HG02970 (cell line): ENCODE results near the gene LRRC38.

Experiments
- ATAC-seq: cut with Tn5 transposase; IDR thresholded peaks from one replicate; pipeline ENCODE4 v1.9.1; 2021; ENCODE audit warnings: mild to moderate bottlenecking, moderate library complexity, moderate number of reproducible peaks; ENCODE audit not compliant: unreplicated experiment, low FRiP score

The LRRC38 gene

DNA sequence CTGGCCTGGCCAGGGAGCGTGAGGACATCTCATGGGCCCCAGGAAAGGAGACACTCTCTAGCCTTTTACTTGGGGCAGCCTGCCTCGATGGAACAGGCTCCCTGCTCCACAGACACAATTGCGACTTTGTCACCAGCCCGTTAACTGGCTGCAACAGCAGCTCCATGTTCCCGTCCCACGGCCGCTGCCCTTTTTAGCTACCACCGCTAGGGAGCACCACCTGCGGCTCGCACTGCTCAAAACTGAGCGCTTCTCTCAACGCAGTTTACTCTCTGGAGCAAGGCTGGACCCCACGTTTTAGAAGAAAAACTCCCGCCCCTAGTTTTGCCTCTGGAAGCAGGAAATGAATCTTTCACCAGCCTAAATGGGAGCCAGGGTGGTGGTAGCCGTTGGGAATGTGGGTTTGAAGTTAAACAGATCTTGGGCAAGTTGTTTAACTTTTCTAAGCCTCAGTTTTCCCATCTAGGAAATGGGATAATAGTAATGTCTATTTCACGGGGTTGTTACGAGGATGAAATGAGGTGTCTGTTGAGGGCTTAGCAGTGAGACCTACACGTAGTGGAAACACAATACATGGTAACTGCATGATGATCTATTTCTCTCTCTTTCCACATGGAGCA lies 3.5 kb upstream of the LRRC38 start:
- ATAC-seq: no peak

DNA sequence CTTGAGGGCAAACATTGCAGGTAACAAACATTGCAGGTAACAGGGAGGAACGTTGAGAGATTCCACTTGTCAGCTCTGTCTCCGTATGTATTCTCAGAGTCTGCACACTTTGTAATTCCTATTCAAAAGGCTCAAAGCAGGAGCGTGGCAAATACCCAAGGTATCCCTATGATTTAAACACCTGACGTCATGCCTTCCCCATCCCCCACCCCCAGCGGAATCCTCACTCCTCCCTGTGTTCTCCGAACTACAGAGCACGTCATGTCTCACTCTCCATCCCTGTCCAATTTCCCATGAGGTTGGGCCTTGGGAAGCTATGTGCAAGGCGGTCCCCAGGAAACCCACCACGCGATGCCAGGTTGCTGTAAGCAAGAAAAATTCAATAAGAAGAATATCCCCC lies 2.8 kb upstream of the LRRC38 start:
- ATAC-seq: no peak

DNA sequence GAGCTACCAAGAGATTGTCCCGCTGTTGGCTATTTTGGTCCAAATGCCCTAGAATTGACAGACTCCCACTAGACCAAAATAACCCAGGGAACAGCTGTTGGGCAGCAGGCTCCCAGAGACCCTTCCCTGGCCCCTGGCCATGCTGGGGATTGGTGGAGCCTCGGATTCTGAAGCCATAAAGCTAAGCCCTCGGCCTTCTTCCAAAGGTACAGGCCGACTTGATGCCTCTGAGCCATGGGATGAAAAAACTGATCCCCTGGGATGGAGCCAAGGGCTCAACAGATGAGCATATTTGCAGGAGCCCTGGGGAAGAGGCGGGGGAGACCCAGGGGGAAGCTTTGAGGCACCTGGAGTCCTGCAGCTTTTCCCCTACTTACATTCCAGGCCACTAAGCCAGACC lies 1.0 kb upstream of the LRRC38 start:
- no peak for ATAC-seq

DNA sequence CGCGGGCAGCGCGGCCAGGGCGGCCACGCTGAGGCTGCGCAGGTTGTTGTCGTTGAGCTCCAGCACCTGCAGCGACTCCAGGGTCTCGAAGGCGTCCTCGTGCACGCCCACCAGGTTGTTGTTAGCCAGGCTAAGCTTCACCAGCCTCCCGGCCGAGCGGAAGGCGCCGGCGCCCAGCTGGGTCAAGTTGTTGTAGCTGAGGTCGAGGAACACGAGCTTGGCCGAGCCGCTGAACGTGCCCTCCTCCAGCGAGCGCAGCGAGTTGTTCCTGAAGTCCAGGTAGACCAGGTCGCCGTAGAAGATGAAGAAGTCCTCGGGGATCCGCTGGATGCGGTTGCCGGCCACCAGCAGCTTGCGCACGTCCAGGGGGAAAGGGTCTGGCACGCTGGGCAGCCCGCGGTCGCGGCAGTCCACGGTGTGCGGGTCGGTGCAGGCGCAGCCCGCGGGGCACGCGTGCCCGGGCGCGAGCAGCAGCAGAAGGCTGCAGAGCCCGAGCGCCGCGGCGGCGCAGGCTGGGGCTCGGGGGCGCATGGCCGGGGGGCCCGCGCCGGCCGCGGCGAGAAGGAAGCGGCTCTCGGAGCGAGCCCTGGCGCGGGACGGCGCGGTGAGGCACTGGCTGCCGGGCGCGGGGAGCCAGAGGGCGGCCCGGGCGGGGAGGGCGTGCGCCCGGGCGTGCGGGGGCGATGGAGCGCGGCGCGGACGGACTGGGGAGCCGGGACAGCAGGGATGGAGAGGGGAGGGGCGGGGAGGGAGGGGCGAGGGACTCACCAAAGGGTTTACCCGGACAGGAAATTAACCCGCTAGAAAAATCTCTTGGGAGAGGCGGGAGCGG lies 524 bp downstream of the LRRC38 start:
- no peak for ATAC-seq

DNA sequence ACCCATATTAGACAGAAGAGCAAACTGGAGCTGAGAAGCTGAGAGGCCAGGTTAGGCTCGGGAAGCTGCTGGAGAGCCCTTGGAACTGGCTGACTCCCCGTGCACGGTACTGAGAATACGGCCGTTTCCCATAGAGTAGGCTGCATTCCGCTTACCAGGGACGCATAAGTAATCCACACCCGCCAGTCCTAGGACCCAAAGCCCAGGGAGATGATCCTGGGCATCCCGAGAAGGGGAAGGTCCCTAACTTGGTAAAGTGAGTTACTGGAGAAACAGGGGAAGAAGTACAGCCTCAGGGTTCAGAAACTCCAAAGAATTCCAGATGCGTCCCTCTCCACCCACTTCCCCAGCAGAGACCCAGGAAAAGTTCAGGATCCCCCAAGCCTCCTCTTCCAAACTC lies 1.3 kb downstream of the LRRC38 start:
- ATAC-seq: no peak

DNA sequence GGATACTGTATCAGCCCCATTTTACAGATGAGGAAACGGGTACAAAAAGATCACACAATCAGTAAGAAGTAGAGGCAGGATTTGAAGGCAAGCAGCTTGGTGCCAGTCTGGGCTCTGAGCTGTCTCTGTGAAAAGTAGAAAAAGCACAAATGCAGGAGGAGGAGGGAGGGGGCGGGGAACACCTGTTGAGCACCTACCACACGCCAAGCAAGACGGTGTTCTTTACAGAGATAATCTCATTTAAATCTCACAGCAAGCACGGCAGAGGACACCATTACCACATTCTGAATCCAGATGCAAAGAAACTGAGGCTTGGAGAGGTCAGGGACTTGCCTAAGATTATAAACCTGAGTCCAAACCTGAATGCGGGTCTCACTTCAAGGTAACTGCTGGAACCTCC lies 3.3 kb downstream of the LRRC38 start:
- no peak for ATAC-seq

DNA sequence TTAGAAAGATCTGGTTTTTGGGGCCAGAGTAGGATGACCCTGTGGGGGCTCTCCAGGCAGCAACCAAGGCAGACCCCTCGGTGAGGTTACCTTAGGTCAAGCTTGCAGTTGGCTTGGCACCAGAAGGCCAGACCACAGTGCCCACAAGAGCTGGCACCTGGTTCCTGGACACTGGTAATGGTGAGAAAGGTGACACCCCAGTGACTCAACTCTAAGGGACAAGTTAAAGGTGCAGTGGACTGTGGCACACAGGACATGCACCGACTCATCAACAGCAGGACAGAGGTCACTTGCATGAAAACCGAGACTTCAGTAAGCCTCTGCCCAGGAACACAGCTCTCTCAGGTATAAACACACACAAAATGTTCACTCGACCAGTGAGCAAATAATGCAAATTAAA lies 6.7 kb downstream of the LRRC38 start:
- ATAC-seq: no peak

DNA sequence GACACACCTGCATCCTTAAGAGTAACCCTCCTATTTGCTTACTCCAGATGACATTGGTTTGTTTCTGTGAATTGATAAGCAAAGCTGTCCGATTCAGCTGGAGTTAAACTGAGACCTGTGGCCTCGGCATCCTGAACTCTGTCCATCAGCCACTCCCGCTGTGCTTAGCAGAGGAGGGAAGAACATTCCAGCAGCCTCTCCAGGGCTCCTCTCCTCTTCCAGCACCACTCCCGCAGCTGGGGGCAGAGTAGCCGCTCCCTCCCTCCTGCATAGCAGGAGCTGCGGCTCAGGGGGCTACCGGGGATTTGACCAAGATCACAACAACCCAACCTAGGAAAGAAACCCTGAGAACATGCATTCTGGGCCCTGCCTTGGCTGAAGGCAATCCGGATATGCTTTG lies 8.8 kb downstream of the LRRC38 start:
- no peak for ATAC-seq

DNA sequence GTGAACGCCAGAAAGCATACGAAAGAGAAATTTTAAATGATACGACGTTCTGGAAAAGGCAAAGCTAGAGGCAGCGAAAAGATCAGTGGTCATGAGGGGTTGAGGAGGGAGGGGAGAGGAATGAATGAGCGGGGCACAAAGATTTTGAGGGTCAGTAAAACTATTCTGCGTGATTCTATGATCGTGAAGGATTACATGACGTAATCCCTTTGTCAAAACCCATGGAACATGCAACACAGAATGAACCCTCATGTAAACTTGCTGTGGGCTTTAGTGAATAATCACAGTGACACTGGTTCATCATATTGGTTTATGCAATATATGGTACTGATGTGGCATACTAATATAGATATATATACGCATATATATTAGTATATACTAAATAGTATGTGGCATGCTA lies 13.0 kb downstream of the LRRC38 start:
- no peak for ATAC-seq

DNA sequence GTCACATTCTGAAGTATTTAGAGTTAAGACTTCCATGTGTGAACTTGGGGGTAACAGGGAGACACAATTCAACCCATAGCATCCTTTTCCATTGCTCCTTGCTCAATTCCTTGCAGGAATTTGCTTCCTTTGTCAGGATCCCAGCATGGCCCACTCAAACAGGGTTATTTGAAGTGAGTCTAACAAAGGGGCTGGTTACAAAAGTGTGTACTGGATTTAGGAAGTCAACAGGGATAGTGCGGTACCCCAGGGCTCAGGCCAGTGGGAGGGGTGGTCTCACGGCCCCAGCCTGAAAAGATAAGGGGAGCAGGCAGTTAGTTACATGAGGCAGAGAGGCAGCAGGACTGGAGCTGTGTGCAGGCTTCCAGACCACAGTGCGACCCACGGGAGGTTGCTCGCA lies 14.4 kb downstream of the LRRC38 start:
- no peak for ATAC-seq

DNA sequence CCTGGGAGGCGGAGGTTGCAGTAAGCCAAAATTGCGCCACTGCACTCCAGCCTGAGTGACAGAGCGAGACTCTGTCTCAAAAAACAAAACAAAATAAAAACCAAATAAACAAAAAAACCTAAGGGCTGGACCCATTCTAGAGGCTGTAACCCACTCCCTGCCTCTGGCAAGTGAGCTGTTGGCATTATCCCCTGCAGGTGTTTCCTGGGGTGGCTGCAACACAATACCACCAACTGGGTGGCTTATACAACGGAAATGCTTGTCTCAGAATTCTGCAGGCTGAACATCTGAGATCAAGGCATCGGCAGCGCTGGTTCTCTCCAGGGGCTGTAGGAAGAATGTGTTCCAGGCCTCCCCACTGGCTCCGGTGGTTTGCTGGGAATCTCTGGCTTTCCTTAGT lies 15.2 kb downstream of the LRRC38 start:
- no peak for ATAC-seq

DNA sequence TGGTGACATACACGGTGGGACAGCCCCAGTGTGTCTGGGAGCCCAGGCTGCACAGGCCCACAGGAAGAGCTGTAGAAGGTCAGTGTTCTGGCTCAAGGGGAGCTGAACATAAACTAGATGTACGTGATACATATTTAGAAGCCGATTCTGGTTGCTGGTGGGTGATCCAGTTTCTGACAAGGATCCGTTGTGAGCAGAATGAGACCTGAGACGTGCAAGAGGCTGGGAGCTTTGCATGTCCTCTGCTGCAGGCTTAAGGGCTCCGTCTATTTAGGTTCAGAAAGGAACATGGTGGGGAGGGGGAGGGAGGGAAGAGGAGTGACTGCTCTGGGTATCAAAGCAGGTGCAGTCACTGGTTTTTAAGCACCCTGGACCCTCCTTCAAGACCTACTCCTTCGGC lies 18.6 kb downstream of the LRRC38 start:
- ATAC-seq: no peak

DNA sequence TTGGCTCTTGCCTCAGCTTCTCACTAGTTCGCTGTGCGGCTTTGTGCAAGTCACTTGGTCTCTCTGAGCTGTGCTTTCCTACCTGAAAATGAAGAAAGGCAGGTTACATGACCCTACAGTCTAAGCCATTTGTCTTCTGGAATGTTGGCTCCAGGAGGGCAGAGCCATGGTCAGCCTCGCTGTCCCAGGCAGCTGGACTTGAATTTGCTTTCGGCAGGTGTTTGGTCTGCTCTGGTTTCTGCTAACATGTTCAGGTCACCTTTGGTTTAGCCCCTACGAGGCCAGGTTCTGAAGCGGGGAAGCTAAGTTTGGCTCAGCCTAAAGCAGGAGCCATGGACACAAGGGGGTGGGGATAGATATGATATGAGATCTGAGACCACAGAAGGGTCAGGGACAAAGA lies 19.1 kb downstream of the LRRC38 start:
- ATAC-seq: no peak

DNA sequence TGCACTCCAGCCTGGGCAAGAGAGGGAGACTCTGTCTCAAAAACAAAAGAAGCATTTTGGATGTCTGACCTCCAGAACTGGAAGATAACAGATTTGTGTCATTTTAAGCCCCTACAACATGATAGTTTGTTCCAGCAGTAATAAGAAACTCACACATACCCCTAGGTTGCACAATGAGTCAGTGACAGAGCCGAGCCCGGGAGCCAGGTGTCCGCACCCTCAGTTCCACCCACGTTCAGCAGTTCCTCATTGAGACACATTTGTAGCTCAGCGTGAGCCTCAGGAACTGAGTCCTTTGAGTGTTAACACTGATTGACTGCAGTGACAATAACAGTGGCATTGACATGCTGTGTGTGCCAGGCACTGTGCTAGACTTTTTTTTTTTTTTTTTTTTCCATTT lies 19.8 kb downstream of the LRRC38 start:
- ATAC-seq: no peak

DNA sequence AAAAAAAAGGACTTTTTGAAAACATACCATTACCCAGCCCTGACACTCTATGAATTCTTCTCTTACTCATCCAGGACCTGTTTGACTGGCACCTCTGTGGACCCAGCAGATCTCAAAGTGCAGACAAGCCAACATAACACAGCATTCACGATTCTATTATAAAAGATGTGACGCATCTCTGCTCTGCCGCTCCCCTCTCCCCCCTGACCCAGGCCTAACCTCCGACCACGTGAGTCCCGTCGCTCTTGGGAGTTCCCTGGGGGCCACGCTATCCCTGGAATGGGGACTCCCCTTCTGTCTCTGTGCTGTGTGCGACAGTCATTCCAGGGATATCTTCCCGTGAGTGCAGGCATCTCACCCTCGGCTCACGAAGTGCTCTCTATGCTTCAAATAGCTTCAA lies 21.1 kb downstream of the LRRC38 start:
- ATAC-seq: no peak

DNA sequence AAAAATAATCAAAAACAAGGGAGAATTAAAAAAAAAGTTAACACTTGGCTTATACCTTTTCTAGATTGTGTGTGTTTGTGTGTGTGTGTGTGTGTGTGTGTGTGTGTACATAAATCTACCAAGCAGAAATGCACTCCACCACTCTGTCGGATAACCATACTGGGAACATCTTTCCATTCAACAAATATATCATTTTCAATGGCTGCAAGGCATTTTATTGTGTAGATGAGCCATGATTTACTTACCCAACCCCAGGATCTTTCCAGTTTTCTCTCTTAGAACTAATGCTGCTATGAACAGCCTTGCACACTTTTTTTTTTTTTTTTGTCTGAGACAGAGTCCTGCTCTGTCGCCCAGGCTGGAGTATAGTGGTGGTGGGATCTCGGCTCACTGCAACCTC lies 25.8 kb downstream of the LRRC38 start:
- ATAC-seq: no peak

DNA sequence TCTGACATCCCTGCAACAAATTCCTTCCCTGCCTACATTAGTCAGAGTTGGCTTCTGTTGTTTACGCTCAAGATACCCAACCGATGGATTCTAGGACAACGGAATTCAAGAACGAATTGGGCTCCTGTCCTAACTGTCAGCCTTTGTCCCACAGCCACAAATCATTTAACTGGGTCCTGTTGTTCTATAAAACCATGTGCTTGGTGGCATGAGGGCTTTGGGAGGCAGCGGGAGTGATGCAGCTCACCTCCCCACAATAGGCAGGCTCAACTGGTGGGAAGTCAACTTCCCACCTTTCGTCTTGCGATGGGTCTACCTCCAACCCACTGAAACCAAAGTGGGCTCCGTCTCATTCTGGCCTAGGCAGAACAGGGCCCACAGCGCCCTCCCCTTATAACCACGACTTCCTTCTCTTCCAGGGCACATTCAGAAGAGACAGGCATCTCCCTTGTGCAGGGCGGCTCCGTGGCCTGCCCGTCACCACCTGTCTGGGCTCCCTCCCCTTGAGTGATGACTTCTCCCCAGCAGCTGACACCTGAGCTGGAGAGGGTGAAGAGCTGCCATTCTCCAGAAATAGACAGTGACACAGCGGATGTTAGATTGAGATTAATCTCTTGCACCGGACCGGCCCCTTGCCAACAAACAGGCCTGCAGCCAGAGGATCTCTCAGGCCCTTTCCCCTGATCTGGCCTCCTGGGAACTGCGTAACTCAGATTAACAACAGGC lies 26.5 kb downstream of the LRRC38 start:
- no peak for ATAC-seq

DNA sequence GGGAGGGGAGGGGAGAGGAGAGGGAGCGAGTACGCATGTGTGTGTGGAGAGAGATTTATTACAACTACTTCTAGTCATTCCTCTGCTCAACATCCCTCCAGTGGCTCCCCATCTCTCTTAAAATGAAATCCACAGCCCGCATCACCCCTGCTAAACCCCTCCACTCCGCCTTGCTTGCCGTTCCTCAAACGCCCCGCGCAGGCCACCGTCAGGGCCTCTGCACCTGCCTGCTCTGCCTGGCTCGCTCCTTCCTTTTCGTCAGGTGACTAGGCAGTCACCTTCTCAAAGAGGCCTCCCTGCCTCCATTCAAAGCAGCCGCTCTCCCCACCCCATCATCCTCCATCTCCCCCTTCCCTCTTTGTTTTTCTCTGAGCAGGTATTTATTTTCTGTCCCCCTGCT lies 29.9 kb downstream of the LRRC38 start:
- ATAC-seq: no peak

DNA sequence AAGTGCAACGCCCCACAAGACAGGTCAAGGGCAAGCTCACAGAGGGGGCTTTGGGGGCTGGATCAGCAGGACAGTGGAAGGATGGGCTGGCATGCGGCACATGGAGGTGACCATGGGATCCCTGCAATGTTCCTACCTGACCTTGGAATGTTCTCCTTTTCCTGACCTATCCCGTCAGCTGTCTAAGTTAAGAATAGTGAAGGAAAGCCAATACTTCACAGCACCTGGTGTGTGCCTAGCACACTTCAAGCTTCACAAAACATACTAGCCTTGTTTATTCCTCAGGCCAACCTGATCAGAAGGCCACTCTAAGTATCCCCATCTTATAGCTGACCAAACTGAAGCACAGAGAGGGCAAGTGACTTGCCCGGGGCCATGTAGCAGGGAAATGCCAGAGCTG lies 31.2 kb downstream of the LRRC38 start:
- no peak for ATAC-seq

DNA sequence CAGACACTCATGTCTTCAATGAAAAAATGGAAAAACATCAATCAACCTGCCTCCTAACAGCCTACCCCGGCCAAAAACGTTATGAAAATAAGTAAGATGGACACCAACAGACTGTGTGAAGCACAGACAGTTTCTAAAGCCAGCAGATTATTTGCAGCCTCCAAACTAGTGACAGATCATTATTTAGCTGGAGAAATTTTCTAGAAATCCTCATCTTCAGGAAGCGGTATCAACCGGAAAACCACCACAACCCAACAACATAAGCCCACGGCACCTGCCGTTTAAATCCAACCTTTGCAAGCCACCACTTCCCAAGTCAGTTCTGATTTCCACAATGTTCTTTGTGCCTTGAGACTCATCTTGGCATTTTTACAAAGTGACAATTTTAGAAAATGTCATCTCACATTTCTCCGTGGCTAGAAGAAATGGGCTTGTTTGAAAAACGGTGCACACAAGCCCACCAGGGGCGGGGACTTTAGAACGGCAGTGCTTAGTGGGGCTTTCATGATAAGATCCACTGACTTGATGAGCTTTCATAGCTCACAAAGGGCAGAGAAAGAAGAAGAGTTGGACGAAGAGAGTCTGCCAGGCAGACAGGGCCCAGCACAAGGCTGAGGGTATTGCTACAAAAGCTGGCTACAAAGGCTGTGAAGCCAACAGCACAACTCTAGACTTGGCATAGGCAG lies 34.5 kb downstream of the LRRC38 start:
- no peak for ATAC-seq

DNA sequence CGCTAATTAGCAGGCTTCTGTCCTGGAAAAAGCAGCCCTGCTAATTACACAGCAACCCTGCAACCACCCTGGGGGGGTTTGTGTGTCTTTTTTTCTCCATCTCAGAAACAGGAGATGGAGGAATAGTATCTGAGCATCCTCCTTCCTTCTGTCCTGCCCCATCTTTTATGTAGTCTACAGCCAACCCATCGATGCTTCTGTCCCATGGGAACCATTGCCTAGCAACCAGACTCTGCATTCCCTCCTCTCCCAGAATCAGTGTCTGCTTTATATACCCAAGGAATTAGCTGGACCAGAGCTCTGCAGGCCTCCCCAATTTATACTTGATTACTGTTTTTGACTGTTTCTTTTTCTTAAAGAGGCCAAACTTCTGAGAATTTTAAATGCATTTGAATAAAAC lies 35.1 kb downstream of the LRRC38 start:
- no peak for ATAC-seq
